A172 (cell line): ENCODE results near the gene UGT2B28. TPM values are rescaled to one million over a fixed set of nuclear protein-coding genes. Genes with fewer than 3 reads are reported as not detected.
"Not testable (repeated sequence)": the region's sequence is repeated elsewhere in the genome, so short reads cannot be mapped to it uniquely, and the experiment has no call there.

ENCODE experiments used
- DNase-seq: peaks from one replicate; pipeline ENCODE4 v3.0.0-alpha.2; 2015; ENCODE audit warnings: low spot score
- total RNA-seq: library from RNA; depleted of rRNA; stranded (reverse); fragments of >200 nt; shearing (Covaris generic); gene quantifications from 2 replicates; pipeline ENCODE4 v1.2.3, GENCODE V29; 2014; rRNA removed

UGT2B28 gene
- total RNA-seq, 1 experiment from 2014 or later = not detected

GRCh38 chr4:69343558-69344420 lies 63.5 kb downstream of the UGT2B28 start:
- not testable (repeated sequence) for DNase-seq

Other genes with a start within 250 kb of the UGT2B28 start
- gene UGT2B7, start 184.0 kb upstream of the UGT2B28 start, total RNA-seq = 0.22 TPM in 1 of 2 replicates, not detected in the other
- gene UGT2B11, start 65.7 kb upstream of the UGT2B28 start, total RNA-seq = not detected in 2 replicates
- not detected in 2 replicates for gene UGT2B4, start 215.4 kb downstream of the UGT2B28 start, total RNA-seq